Testis (tissue), 5 donors: ENCODE measurements around the gene TWF1. TPM values are rescaled to one million over a fixed set of nuclear protein-coding genes. Genes with fewer than 3 reads are reported as not detected.
A peak's percentile ranks its signal among the peaks of the same experiment; 100 is the strongest.
"Not testable (repeated sequence)": the region's sequence is repeated elsewhere in the genome, so short reads cannot be mapped to it uniquely, and the experiment has no call there.

ENCODE experiments used
- DNase-seq: peaks from one replicate; pipeline ENCODE4 v3.0.0-alpha.2; 2019
- H3K27ac ChIP-seq, 2 donors: fragments of 200-600 bp; sonication (generic); one replicate each; pipeline ENCODE4 v1.5.1; 2019
- H3K27me3 ChIP-seq: fragments of 200-600 bp; sonication (generic); one replicate; pipeline ENCODE4 v1.5.1; 2019
- H3K36me3 ChIP-seq: fragments of 200-600 bp; sonication (generic); one replicate; pipeline ENCODE4 v1.5.1; 2017; ENCODE audit warnings: low read depth; ENCODE audit errors: missing control alignments
- H3K4me1 ChIP-seq: fragments of 200-600 bp; sonication (generic); one replicate; pipeline ENCODE4 v1.5.1; 2019
- H3K4me3 ChIP-seq, 2 donors: fragments of 200-600 bp; sonication (generic); one replicate each; pipeline ENCODE4 v1.5.1; 2017 to 2019
- H3K9me3 ChIP-seq: fragments of 200-600 bp; sonication (generic); one replicate; pipeline ENCODE4 v1.5.1; 2017
- POLR2A ChIP-seq: fragments of 450-650 bp; IDR thresholded peaks from one replicate; pipeline ENCODE4 v1.6.1; 2017; ENCODE audit warnings: antibody characterized with exemption, mild to moderate bottlenecking, moderate library complexity
- WGBS, 2 donors: methylation state at CpG; one replicate each; pipeline ENCODE4 v1.1.5; 2018; 5-methylcytosine and 5-hydroxymethylcytosine counted together
- intact Hi-C: fragments of 100-400 bp; cut with DNase I; formaldehyde crosslinking; loops from one replicate; pipeline ENCODE4 v1.15.1; 2023; ENCODE audit warnings: low total_unique reads
- long read RNA-seq, 2 donors: transcript quantifications; one replicate each; lab custom pipeline, GENCODE V29; 2026
- polyA plus RNA-seq: library from polyadenylated mRNA; stranded (reverse); fragments of 350-450 nt; fragmentation: Illumina TruSeq; extraction: RNeasy Lipid Tissue Mini Kit (QIAGEN cat#74804); gene quantifications from one replicate; pipeline ENCODE4 v1.2.3, GENCODE V29; 2014; ENCODE audit warnings: low read depth, low replicate concordance; ENCODE audit not compliant: insufficient read depth
- total RNA-seq, 2 donors: library from RNA; depleted of rRNA; stranded (reverse); fragments of >200 nt; gene quantifications; one replicate each; pipeline ENCODE4 v1.2.3, GENCODE V29; 2016
- TF ChIP-seq, protein P1 (sequence below), 3 experiments: fragments of 450-650 bp in 2 of 3; fragments of 200-600 bp in 1 of 3; sonication (generic) in 1 of 3; IDR thresholded peaks; one replicate each; pipeline ENCODE4 v1.5.1; 2016 to 2019; ENCODE audit warnings: antibody characterized with exemption in 3 of 3, mild to moderate bottlenecking in 2 of 3, moderate library complexity in 1 of 3

The TWF1 gene
- total RNA-seq (10 to 100 TPM; 35.7 to 39.1 TPM), polyA plus RNA-seq (28.9 TPM)
- long read RNA-seq, donor 1, transcript TWF1-201 (9 exons, 3,045 nt) = major isoform, 26 of 26 reads
- long read RNA-seq, donor 1, partial matches to known transcripts = 0 of 26 reads
- long read RNA-seq, donor 1, other reads (novel, unspliced or antisense) = 0 of 26 reads
- long read RNA-seq, donor 2, transcript TWF1-201 (9 exons, 3,045 nt) = major isoform, 22 of 23 reads
- long read RNA-seq, donor 2, partial matches to known transcripts = 0 of 23 reads
- long read RNA-seq, donor 2, other reads (novel, unspliced or antisense) = 0 of 23 reads

DNA sequence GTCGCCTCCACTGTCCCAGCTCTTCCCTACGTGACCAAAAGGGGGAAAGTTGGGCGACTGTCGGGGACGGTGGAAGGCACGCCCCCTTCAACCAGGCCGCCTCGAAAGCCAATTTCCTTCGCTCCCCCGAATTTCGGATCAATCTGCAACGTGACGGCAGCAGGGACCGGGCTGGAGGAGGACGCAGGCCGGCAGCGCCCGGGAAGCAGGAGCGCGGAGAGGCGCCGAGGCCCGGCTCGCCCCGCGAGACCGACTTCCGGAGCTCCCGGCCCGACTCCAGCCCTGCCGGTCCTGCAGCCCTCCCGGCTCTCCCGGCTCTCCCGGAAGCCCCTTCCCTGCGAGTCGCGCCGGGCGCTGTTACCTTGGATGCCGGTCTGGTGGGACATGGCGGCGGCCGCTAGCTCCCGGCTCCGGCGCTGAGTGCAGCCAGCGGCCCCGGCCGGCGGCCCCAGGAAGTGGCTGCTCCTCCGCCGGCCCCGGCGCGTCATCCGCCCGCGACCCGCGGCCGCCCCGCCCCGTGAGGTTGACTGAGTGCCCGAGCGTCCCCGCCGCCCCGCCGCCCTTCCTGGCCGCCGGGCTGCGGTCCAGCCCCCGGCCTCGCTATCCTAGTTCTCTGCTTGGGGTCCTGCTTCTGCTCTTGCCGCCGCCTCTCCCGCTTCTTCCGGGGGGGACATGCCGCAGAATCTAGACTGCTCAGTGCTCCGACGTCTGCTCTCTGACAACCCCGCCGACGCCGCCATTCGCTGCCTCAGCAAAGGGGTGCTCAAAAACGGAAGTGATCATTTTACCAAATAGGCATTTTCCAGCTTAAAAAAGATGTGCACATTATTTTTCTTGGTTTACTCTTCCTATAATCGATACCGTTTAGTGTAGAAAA, at the start of gene TWF1:
TWF1 (minus strand) TSS at position 458 of the 877 bp plus-strand sequence; CDS start at position 386, 72 bp downstream.
- no peaks in the 10 kb centered on the region for H3K36me3 ChIP-seq
- intact Hi-C loops = no loop called here
- TF ChIP-seq, protein P1, sequence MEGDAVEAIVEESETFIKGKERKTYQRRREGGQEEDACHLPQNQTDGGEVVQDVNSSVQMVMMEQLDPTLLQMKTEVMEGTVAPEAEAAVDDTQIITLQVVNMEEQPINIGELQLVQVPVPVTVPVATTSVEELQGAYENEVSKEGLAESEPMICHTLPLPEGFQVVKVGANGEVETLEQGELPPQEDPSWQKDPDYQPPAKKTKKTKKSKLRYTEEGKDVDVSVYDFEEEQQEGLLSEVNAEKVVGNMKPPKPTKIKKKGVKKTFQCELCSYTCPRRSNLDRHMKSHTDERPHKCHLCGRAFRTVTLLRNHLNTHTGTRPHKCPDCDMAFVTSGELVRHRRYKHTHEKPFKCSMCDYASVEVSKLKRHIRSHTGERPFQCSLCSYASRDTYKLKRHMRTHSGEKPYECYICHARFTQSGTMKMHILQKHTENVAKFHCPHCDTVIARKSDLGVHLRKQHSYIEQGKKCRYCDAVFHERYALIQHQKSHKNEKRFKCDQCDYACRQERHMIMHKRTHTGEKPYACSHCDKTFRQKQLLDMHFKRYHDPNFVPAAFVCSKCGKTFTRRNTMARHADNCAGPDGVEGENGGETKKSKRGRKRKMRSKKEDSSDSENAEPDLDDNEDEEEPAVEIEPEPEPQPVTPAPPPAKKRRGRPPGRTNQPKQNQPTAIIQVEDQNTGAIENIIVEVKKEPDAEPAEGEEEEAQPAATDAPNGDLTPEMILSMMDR (IDR thresholded peaks at IDR 0.05) = peak in 2 of 3 experiments; percentile 7 to 23
- no peak for TF ChIP-seq POLR2A

DNA sequence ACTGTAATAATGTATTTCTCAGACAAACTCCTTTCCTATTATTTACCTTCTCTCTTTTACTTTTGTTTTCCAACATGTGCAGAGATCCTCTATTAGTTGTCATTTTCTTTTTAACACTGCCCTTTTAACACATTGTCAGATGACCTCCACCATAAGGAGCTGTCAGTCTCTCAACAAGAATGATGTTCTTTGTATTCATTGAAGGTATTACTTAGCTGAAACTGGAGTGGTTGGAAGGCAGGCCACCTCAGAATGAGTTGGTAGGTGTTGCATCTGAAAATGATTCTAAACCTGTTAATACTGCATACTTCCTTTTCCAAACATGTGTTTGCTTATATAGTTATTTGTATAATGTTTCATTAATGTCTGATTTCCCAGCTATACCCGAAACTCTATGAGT, 46.6 kb upstream of the TWF1 start:
- Histone ChIP-seq H3K4me3 (no peak overlapping the region), H3K27ac (no peak overlapping the region), H3K27me3 (no peaks in the 10 kb centered on the region), H3K4me1 (no peaks in the 10 kb centered on the region), H3K36me3 (no peaks in the 10 kb centered on the region), H3K9me3 (no peaks in the 10 kb centered on the region)
- 88 to 91% methylated on average over 1 of the region's 1 CpG for WGBS, 2 donors
- intact Hi-C loops = no loop called here
- no peak for DNase-seq
- TF ChIP-seq, protein P1 (IDR thresholded peaks at IDR 0.05) = no peak
- TF ChIP-seq POLR2A = no peak

More for the DNA sequence above, at the start of gene TWF1:
- Histone ChIP-seq H3K27ac (peak within 1 kb of the TSS; percentile 97 to 98), H3K27me3 (no peaks in the 10 kb centered on the region), H3K4me3 (peak within 1 kb of the TSS; percentile 90 to 97), H3K4me1 (peaks cover 9% of the 10 kb centered on the region), H3K9me3 (no peaks in the 10 kb centered on the region)
- WGBS, 2 donors = 0% methylated on average over 19 to 69 of the region's 89 CpGs
- peak; percentile 88 for DNase-seq

DNA sequence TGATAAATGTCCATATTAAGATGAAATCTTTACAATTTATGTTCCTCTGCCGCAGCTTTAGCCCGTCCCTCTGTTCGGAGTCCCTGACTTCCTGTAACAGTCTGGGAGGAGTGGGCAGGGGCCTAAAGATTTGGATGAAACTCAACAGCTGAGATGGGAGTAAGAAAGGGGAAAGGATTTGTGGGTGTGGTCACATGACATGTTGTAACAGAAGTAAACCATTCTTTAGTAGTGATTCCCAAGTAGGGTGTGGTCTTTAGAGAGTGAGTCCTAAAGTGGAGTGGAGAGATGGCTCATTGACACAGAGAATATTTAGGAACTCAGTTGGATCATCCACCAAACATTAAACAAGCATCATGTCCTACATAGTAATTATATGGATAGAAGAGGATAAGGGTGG, 42.7 kb upstream of the TWF1 start:
- intact Hi-C loops = no loop called here
- no peak overlapping the region for H3K27ac ChIP-seq
- WGBS, 2 donors = 97 to 98% methylated on average over 3 of the region's 3 CpGs
- no peaks in the 10 kb centered on the region for H3K27me3 ChIP-seq
- no peaks in the 10 kb centered on the region for H3K9me3 ChIP-seq
- H3K4me1 ChIP-seq = no peaks in the 10 kb centered on the region
- H3K36me3 ChIP-seq = no peaks in the 10 kb centered on the region
- TF ChIP-seq POLR2A = no peak
- TF ChIP-seq, protein P1 (IDR thresholded peaks at IDR 0.05) = no peak
- H3K4me3 ChIP-seq = no peak overlapping the region
- DNase-seq = no peak

DNA sequence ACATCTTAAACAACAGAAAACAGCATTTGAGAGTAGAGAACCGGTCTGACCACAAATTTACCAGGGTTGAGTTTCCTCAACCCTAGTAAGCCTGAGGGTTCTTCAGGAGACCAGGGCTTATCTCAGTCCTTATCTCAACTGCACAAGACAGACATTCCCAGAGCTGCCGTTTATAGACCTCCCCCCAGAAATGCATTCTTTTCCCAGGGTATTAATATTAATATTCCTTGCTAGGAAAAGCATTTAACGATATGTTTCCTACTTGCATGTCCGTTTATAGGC, 42.0 kb upstream of the TWF1 start:
- 91 to 92% methylated on average over 4 of the region's 4 CpGs for WGBS, 2 donors

DNA sequence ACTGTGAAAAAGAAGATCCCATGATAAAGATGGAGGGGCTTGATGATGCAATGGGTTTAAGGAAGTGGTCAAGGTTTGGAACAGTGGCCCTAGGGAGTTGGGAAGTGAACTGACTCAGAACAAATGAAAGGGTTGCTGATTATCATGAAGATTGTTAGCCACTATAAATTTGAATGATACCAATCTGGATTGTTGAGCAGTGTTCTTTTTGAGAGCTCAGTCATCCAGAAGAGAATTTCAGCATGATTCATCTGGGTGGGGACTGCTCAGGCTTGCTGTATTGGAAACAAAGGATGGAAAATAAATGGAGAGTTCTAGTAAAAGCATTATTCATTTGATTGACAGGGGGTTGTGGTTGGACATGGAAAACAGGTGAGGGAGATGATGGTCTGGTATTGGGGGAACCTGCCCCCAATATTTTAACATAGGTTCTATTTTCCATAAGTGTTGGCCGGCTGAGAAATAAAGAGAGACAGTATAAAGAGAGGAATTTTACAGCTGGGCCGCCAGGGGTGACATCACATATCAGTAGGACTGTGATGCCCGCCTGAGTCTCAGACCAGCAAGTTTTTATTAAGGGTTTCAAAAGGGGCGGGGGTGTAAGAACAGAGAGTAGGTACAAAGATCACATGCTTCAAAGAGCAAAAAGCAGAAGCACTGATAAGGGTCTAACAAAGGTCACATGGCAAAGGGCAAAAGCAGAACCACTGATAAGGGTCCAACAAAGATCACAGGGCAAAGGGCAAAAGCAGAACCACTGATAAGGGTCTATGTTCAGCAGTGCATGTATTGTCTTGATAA, 41.5 kb upstream of the TWF1 start:
- H3K4me3 ChIP-seq, H3K9me3 ChIP-seq, H3K4me1 ChIP-seq, intact Hi-C loops, DNase-seq, H3K27me3 ChIP-seq, H3K36me3 ChIP-seq, H3K27ac ChIP-seq: not testable (repeated sequence)
- WGBS, 2 donors = 87 to 98% methylated on average over 4 of the region's 4 CpGs

More for the DNA sequence above, 42.0 kb upstream of the TWF1 start:
- Histone ChIP-seq H3K4me3 (no peak overlapping the region), H3K27me3 (no peaks in the 10 kb centered on the region), H3K27ac (no peak overlapping the region), H3K36me3 (no peaks in the 10 kb centered on the region), H3K9me3 (no peaks in the 10 kb centered on the region), H3K4me1 (no peaks in the 10 kb centered on the region)
- TF ChIP-seq, protein P1 (IDR thresholded peaks at IDR 0.05) = no peak
- TF ChIP-seq POLR2A = no peak
- no peak for DNase-seq
- intact Hi-C loops = no loop called here
